Spinal cord (tissue), 10 donors: ENCODE measurements around the gene ARHGEF26. TPM values are rescaled to one million over a fixed set of nuclear protein-coding genes. Genes with fewer than 3 reads are reported as not detected.

Experiments used
- DNase-seq, 6 donors: peaks; one replicate each; pipeline versions ENCODE4 v3.0.0 to v3.0.0-alpha.2; 2013 to 2015; ENCODE audit warnings: low spot score in 6 of 6, low read depth in 4 of 6
- H3K27ac ChIP-seq: one replicate; pipeline ENCODE4 v1.5.1; 2013; ENCODE audit warnings: low read depth, low read length, control low read depth
- H3K27me3 ChIP-seq: one replicate; pipeline ENCODE4 v1.6.1; 2013; ENCODE audit warnings: low read length; ENCODE audit not compliant: control insufficient read depth, insufficient read depth
- H3K36me3 ChIP-seq: one replicate; pipeline ENCODE4 v1.6.1; 2013; ENCODE audit warnings: low read length; ENCODE audit not compliant: control insufficient read depth, insufficient read depth
- H3K4me1 ChIP-seq: one replicate; pipeline ENCODE4 v1.6.1; 2013; ENCODE audit warnings: low read length; ENCODE audit not compliant: control insufficient read depth, insufficient read depth
- H3K4me3 ChIP-seq: one replicate; pipeline ENCODE4 v1.5.1; 2013; ENCODE audit warnings: low read depth, low read length, control low read depth
- H3K9me3 ChIP-seq: one replicate; pipeline ENCODE4 v1.6.1; 2013; ENCODE audit warnings: low read length; ENCODE audit not compliant: control insufficient read depth, insufficient read depth
- WGBS: methylation state at CpG from one replicate; pipeline ENCODE4 v1.1.5; 2013; ENCODE audit warnings: missing lambda C conversion rate; ENCODE audit not compliant: insufficient coverage; 5-methylcytosine and 5-hydroxymethylcytosine counted together
- polyA plus RNA-seq, 2 donors: library from polyadenylated mRNA; unstranded; fragments of 120-200 nt; gene quantifications; one replicate each; pipeline ENCODE4 v1.2.1, GENCODE V29; 2013; ENCODE audit not compliant: insufficient read length in 2 of 2
- total RNA-seq, 2 donors: library from RNA; depleted of rRNA in 1 of 2; stranded (reverse); fragments of 120-200 nt in 1 of 2; fragments of >200 nt in 1 of 2; gene quantifications; one replicate each; pipeline versions ENCODE4 v1.2.3 to v1.2.4, GENCODE V29; 2013 to 2014
- donor health status: healthy.

Gene ARHGEF26
- total and polyA plus RNA-seq, 4 donors, result 27.2 to 57.8 (median 39.4) TPM

DNA sequence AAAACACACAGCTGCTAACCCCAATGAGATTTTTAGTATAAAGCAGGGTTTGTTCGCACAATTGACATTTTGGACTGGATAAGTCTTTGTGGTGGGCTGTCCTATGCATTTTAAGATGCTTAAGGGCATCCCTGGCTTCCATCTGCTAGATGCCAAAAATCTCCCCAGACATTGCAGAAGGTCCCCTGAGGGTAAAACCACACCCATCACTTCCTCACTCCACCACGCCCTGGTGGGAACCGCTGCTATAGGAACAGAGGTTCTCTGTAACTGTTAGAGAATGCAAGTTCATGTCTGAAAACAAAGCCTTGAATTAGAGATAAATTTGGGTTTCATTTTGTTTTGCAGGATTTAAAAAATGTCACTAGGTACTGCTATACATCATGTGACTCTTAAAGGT is 67.7 kb downstream of the ARHGEF26 start:
- no CpG with 5 or more reads among the region's 3 CpGs for WGBS
- no peaks in the 10 kb centered on the region for H3K4me1 ChIP-seq
- no peaks in the 10 kb centered on the region for H3K9me3 ChIP-seq
- peak overlapping the region; percentile 17 for H3K27ac ChIP-seq
- DNase-seq, result no peak
- H3K4me3 ChIP-seq, result no peak overlapping the region
- no peaks in the 10 kb centered on the region for H3K36me3 ChIP-seq
- no peaks in the 10 kb centered on the region for H3K27me3 ChIP-seq

GRCh38 chr3:154191520-154191919 is 70.3 kb downstream of the ARHGEF26 start:
- WGBS, result 93% methylated on average over 1 of the region's 1 CpG
- no peaks in the 10 kb centered on the region for H3K4me1 ChIP-seq
- peaks cover 5% of the 10 kb centered on the region for H3K36me3 ChIP-seq
- no peaks in the 10 kb centered on the region for H3K27me3 ChIP-seq
- no peak overlapping the region for H3K27ac ChIP-seq
- DNase-seq, result no peak
- H3K4me3 ChIP-seq, result no peak overlapping the region
- H3K9me3 ChIP-seq, result no peaks in the 10 kb centered on the region

DNA sequence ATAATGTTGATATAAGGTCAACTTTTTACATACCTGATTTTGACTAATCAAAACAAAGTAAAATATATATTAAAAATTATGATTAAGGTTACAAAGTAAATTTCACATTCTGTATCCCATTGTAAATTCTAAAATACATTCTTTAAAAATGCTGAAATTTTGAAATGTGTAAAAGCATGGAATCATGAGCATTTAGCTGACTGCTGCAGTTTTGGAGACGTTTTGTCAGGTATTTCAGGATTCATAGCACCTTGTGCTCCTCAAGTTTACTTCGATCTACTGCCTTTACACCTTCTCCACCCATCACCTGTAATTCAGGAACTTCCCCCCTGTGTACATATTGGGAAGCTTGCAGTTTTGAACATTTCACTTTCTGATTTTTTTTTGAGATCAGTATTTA is 71.0 kb downstream of the ARHGEF26 start:
- Histone ChIP-seq H3K4me3 (no peak overlapping the region), H3K36me3 (peaks cover 5% of the 10 kb centered on the region), H3K27me3 (no peaks in the 10 kb centered on the region), H3K9me3 (no peaks in the 10 kb centered on the region), H3K4me1 (no peaks in the 10 kb centered on the region), H3K27ac (no peak overlapping the region)
- WGBS, result 100% methylated on average over 1 of the region's 2 CpGs
- DNase-seq, result no peak

DNA sequence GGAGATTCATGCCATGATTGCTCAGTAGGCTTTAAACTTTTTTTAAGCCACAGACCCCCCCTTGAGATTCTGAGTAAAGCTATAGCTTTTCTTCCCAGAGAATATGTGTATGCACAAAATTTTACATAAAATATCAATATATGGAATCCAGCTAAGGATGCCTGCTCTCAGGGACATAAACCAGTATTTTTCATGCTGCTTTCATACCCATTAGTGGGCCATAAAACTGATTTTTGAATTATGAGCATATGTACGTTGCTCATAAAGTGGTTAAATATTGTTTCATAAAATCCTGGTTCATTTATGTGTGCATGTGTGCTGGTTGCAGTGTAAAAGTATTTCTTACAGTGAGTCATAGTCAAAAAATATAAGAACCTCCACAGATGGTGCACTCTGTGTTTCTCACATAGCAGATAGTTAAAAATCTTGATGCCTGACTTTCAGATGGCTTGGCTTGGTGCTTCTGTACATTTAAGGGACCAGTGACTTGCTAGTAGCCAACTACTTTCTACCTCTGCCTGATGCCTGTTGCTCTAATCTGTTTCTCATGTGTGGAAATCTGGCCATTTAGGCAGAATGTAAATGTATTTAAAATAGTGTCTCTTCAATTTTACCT is 71.9 kb downstream of the ARHGEF26 start:
- H3K36me3 ChIP-seq, result peaks cover 5% of the 10 kb centered on the region
- WGBS, result no CpG with 5 or more reads among the region's 1 CpG
- DNase-seq, result peak in 2 of 6 donors; percentile 53 to 75
- H3K27me3 ChIP-seq, result no peaks in the 10 kb centered on the region
- no peak overlapping the region for H3K4me3 ChIP-seq
- H3K9me3 ChIP-seq, result no peaks in the 10 kb centered on the region
- no peaks in the 10 kb centered on the region for H3K4me1 ChIP-seq
- no peak overlapping the region for H3K27ac ChIP-seq

GRCh38 chr3:154194877-154195276 is 73.7 kb downstream of the ARHGEF26 start:
- Histone ChIP-seq H3K36me3 (peaks cover 5% of the 10 kb centered on the region), H3K4me1 (no peaks in the 10 kb centered on the region), H3K27ac (no peak overlapping the region), H3K27me3 (no peaks in the 10 kb centered on the region), H3K9me3 (no peaks in the 10 kb centered on the region), H3K4me3 (no peak overlapping the region)
- DNase-seq, result no peak
- WGBS, result 82% methylated on average over 2 of the region's 3 CpGs

GRCh38 chr3:154195620-154196356 is 74.6 kb downstream of the ARHGEF26 start:
- no peak for DNase-seq
- 74% methylated on average over 6 of the region's 6 CpGs for WGBS
- Histone ChIP-seq H3K27ac (no peak overlapping the region), H3K4me1 (no peaks in the 10 kb centered on the region), H3K36me3 (peaks cover 5% of the 10 kb centered on the region), H3K27me3 (no peaks in the 10 kb centered on the region), H3K9me3 (no peaks in the 10 kb centered on the region), H3K4me3 (no peak overlapping the region)

DNA sequence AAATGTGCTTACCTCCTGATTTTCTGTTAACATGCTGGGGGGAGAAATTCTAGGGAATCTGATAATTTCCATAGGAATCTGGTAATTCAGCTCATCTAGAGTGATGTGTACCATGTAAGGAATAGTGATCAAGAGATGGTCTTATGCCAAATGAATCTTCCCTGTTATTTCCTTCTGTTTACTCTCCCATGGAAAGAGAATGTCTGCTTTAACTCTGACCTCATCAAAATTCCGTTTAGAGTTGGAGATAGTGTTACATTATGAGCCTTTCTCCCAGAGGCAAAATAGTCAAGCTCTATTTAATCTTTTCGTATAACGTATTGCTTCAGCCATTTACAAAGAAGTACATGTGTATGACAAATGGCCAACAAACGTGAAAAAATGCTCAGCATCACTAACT is 76.6 kb downstream of the ARHGEF26 start:
- no CpG with 5 or more reads among the region's 4 CpGs for WGBS
- H3K27ac ChIP-seq, result no peak overlapping the region
- no peaks in the 10 kb centered on the region for H3K27me3 ChIP-seq
- no peaks in the 10 kb centered on the region for H3K9me3 ChIP-seq
- no peak for DNase-seq
- no peak overlapping the region for H3K4me3 ChIP-seq
- H3K4me1 ChIP-seq, result no peaks in the 10 kb centered on the region
- peaks cover 5% of the 10 kb centered on the region for H3K36me3 ChIP-seq

GRCh38 chr3:154209499-154209898 is 88.3 kb downstream of the ARHGEF26 start:
- DNase-seq, result no peak
- Histone ChIP-seq H3K4me1 (no peaks in the 10 kb centered on the region), H3K27me3 (no peaks in the 10 kb centered on the region), H3K27ac (no peak overlapping the region), H3K9me3 (peaks cover 11% of the 10 kb centered on the region), H3K36me3 (peaks cover 11% of the 10 kb centered on the region), H3K4me3 (no peak overlapping the region)
- WGBS, result 95% methylated on average over 8 of the region's 8 CpGs

- Histone ChIP-seq H3K4me1 (no peaks in the 10 kb centered on the region), H3K36me3 (peaks cover 11% of the 10 kb centered on the region), H3K27ac (no peak overlapping the region), H3K27me3 (no peaks in the 10 kb centered on the region), H3K4me3 (no peak overlapping the region), H3K9me3 (peaks cover 7% of the 10 kb centered on the region)
- DNase-seq, result no peak
- 83% methylated on average over 1 of the region's 1 CpG for WGBS
Observed at GRCh38 chr3:154210986-154211385, 89.8 kb downstream of the ARHGEF26 start.

DNA sequence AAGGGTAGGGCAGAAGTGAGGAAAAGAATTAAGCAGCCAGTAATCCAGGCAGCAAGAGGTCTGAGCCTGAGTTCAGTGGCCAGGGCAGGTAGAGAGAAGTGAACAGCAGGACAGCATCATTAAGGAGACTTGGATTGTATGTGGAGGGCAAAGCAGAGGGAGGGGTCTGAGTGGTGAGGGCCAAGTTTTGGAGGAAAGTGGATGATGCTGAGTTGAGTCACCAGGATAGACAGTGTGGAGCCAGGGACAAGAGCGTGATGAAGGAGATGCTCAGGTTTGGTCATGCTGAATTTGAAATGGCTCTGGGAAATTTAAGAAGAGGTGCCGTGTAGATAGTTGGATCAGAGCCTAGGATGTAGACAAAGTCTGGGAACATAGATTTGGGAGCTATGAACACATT is 93.1 kb downstream of the ARHGEF26 start:
- Histone ChIP-seq H3K36me3 (peaks cover 11% of the 10 kb centered on the region), H3K9me3 (no peaks in the 10 kb centered on the region), H3K4me3 (no peak overlapping the region), H3K27me3 (no peaks in the 10 kb centered on the region), H3K27ac (no peak overlapping the region), H3K4me1 (no peaks in the 10 kb centered on the region)
- no peak for DNase-seq
- WGBS, result 92% methylated on average over 2 of the region's 2 CpGs
